ENCODE results near the gene QPCTL. TPM values are rescaled to one million over a fixed set of nuclear protein-coding genes. Genes with fewer than 3 reads are reported as not detected.
A peak's percentile ranks its signal among the peaks of the same experiment; 100 is the strongest.

The QPCTL gene
- total and polyA plus RNA-seq, 9 of the 15 experiments (the other 6 are each of a cell fraction or from before 2014, with no cell fraction given): 0.99 to 31.3 (median 12.7) TPM

GRCh38 chr19:45643024-45643926, 49.2 kb upstream of the QPCTL start (continued):
- TF ChIP-seq HINFP (tag; conservative IDR thresholded peaks at IDR 0.05; ENCODE audit: low read depth) (no peak), NFE2L1 (tag; IDR thresholded peaks at IDR 0.05; ENCODE audit: borderline replicate concordance, low read depth) (no peak), HEY1 (CRISPR knock-in tag; IDR thresholded peaks at IDR 0.05; ENCODE audit: borderline replicate concordance) (no peak), ZNF197 (CRISPR knock-in tag; IDR thresholded peaks at IDR 0.05; ENCODE audit: low read depth) (no peak), ZNF785 (CRISPR knock-in tag; IDR thresholded peaks at IDR 0.05) (no peak), SMARCB1 (IDR thresholded peaks at IDR 0.05; ENCODE audit: insufficient read length, low read depth) (no peak), CAMTA2 (CRISPR knock-in tag; conservative IDR thresholded peaks at IDR 0.05) (no peak), STAT5A (IDR thresholded peaks at IDR 0.05; ENCODE audit: borderline replicate concordance, low read length) (no peak), ARID3B (CRISPR knock-in tag; IDR thresholded peaks at IDR 0.05; ENCODE audit: borderline replicate concordance) (no peak), ZNF318 (IDR thresholded peaks at IDR 0.05; ENCODE audit: borderline replicate concordance in 1 of 2, low read depth in 1 of 2) (no peak), NFATC3 (IDR thresholded peaks at IDR 0.05) (no peak), RBM14 (IDR thresholded peaks at IDR 0.05; ENCODE audit: borderline replicate concordance, insufficient read depth, low read depth, low read length) (no peak), TBL1XR1 (IDR thresholded peaks at IDR 0.05; ENCODE audit: low read length in 2 of 2) (0 out of 4 replicates have a peak, but pooled peaks of 1 of the 2 experiments have one; percentile 20)

Measured in K562 (cell line).